ENCODE measurements around the gene NEGR1.

NEGR1 gene

GRCh38 chr1:71766748-71767147 is 515.6 kb downstream of the NEGR1 start:
- DNase-seq: no peak

- no peak for DNase-seq
Measured at GRCh38 chr1:71762514-71763255, 519.7 kb downstream of the NEGR1 start.

GRCh38 chr1:71755441-71755840 is 526.9 kb downstream of the NEGR1 start:
- no peak for DNase-seq

GRCh38 chr1:71753746-71754145 is 528.6 kb downstream of the NEGR1 start:
- DNase-seq: no peak

- no peak for DNase-seq
Measured at GRCh38 chr1:71745326-71745725, 537.0 kb downstream of the NEGR1 start.

GRCh38 chr1:71743862-71744261 is 538.5 kb downstream of the NEGR1 start:
- DNase-seq: no peak

GRCh38 chr1:71738910-71739309 is 543.4 kb downstream of the NEGR1 start:
- no peak for DNase-seq

GRCh38 chr1:71738256-71738655 is 544.1 kb downstream of the NEGR1 start:
- DNase-seq: no peak

- DNase-seq: no peak
Measured at GRCh38 chr1:71737768-71738167, 544.6 kb downstream of the NEGR1 start.

GRCh38 chr1:71733121-71733520 is 549.2 kb downstream of the NEGR1 start:
- no peak for DNase-seq

GRCh38 chr1:71721532-71721931 is 560.8 kb downstream of the NEGR1 start:
- no peak for DNase-seq

GRCh38 chr1:71719330-71719729 is 563.0 kb downstream of the NEGR1 start:
- DNase-seq: no peak

GRCh38 chr1:71717186-71717585 is 565.2 kb downstream of the NEGR1 start:
- DNase-seq: no peak

GRCh38 chr1:71711456-71711855 is 570.9 kb downstream of the NEGR1 start:
- DNase-seq: no peak

GRCh38 chr1:71706029-71706671 is 576.2 kb downstream of the NEGR1 start:
- DNase-seq: no peak

GRCh38 chr1:71698186-71698585 is 584.2 kb downstream of the NEGR1 start:
- no peak for DNase-seq

GRCh38 chr1:71695821-71696220 is 586.5 kb downstream of the NEGR1 start:
- DNase-seq: no peak

- DNase-seq: no peak
Measured at GRCh38 chr1:71695084-71695483, 587.3 kb downstream of the NEGR1 start.

GRCh38 chr1:71693581-71693980 is 588.8 kb downstream of the NEGR1 start:
- no peak for DNase-seq

GRCh38 chr1:71689635-71690034 is 592.7 kb downstream of the NEGR1 start:
- no peak for DNase-seq

- DNase-seq: no peak
Measured at GRCh38 chr1:71687376-71687775, 595.0 kb downstream of the NEGR1 start.

GRCh38 chr1:71676979-71677925 is 605.1 kb downstream of the NEGR1 start:
- DNase-seq: no peak

GRCh38 chr1:71668065-71668464 is 614.3 kb downstream of the NEGR1 start:
- no peak for DNase-seq

GRCh38 chr1:71667216-71667615 is 615.1 kb downstream of the NEGR1 start:
- no peak for DNase-seq

All from midbrain (tissue), 1 donor.